H1 (cell line): Measurements from ENCODE around the gene SLC43A3. TPM values are rescaled to one million over a fixed set of nuclear protein-coding genes. Genes with fewer than 3 reads are reported as not detected.

ENCODE experiments used
- CTCF ChIA-PET: fragments of 300-600 bp; sonication (Branson Sonifier 250); formaldehyde crosslinking; loops from one replicate; lab custom pipeline; 2021; ENCODE audit not compliant: partially characterized antibody; lab: Charles Lee
- POLR2A ChIA-PET: fragments of 300-600 bp; sonication (Branson Sonifier 250); formaldehyde crosslinking; loops from one replicate; lab custom pipeline; 2021; ENCODE audit warnings: inconsistent platforms; ENCODE audit not compliant: partially characterized antibody; lab: Charles Lee
- DNase-seq, 2 experiments: peaks; one replicate each; pipeline versions ENCODE4 v3.0.0 to v3.0.0-alpha.2; 2010 to 2022; ENCODE audit warnings: low spot score in 2 of 2, low read depth in 1 of 2, mixed read lengths in 1 of 2
- FAIRE-seq: peaks from 2 replicates; lab custom pipeline; 2011; peaks lifted over from hg19 to GRCh38; lab: Jason Lieb, UNC
- H2AFZ ChIP-seq: 2 replicates; pipeline ENCODE4 v1.8.1; 2012; ENCODE audit warnings: low read length, inconsistent platforms
- H2AK5ac ChIP-seq: 2 replicates; pipeline ENCODE4 v1.6.1; 2013; ENCODE audit warnings: low read depth, low read length
- H2BK120ac ChIP-seq: replicated peaks from 2 replicates; pipeline ENCODE3; 2013; ENCODE audit warnings: low read depth, low read length, inconsistent platforms
- H2BK12ac ChIP-seq: 2 replicates; pipeline ENCODE4 v1.6.1; 2013; ENCODE audit warnings: low read depth, low read length
- H2BK15ac ChIP-seq: 2 replicates; pipeline ENCODE4 v1.6.1; 2013; ENCODE audit warnings: low read length
- H2BK20ac ChIP-seq: 2 replicates; pipeline ENCODE4 v1.6.1; 2013; ENCODE audit warnings: low read length
- H2BK5ac ChIP-seq: 2 replicates; pipeline ENCODE4 v1.6.1; 2013; ENCODE audit warnings: low read depth, low read length
- H3K14ac ChIP-seq: 2 replicates; pipeline ENCODE4 v1.6.1; 2013; ENCODE audit warnings: inconsistent platforms; ENCODE audit not compliant: insufficient read length
- H3K18ac ChIP-seq: 2 replicates; pipeline ENCODE4 v1.6.1; 2013; ENCODE audit warnings: low read length; ENCODE audit errors: extremely low read depth
- H3K23ac ChIP-seq: 2 replicates; pipeline ENCODE4 v1.6.1; 2013; ENCODE audit warnings: inconsistent platforms; ENCODE audit not compliant: insufficient read length
- H3K23me2 ChIP-seq: 2 replicates; pipeline ENCODE4 v1.6.1; 2013; ENCODE audit warnings: low read depth, low read length
- H3K27ac ChIP-seq: 2 replicates; pipeline ENCODE4 v1.6.1; 2011; ENCODE audit warnings: low read depth, low read length, inconsistent platforms
- H3K27me3 ChIP-seq, 4 experiments: replicated peaks in 1 of 4; 1 replicate in 1 of 4; 2 replicates in 3 of 4; pipeline versions ENCODE4 v1.6.1 to v1.8.1; 2011 to 2013; ENCODE audit warnings: low read length in 3 of 4, mild to moderate bottlenecking in 3 of 4, inconsistent platforms in 2 of 4, mixed read lengths in 2 of 4, moderate library complexity in 1 of 4; ENCODE audit not compliant: control insufficient read depth in 3 of 4, insufficient read depth in 3 of 4; ENCODE audit errors: extremely low read depth in 1 of 4
- H3K36me3 ChIP-seq, 4 experiments: 2 replicates each; pipeline versions ENCODE4 v1.6.1 to v1.8.1; 2011 to 2013; ENCODE audit warnings: mild to moderate bottlenecking in 4 of 4, low read length in 3 of 4, moderate library complexity in 2 of 4, control low read depth in 1 of 4, inconsistent platforms in 1 of 4; ENCODE audit not compliant: insufficient read depth in 4 of 4, control insufficient read depth in 2 of 4
- H3K4ac ChIP-seq: replicated peaks from 2 replicates; pipeline ENCODE3; 2013; ENCODE audit warnings: low read length, low read depth, mixed read lengths, inconsistent platforms; ENCODE audit not compliant: insufficient read length
- H3K4me1 ChIP-seq, 4 experiments: replicated peaks in 1 of 4; 1 replicate in 1 of 4; 2 replicates in 3 of 4; pipeline versions ENCODE4 v1.6.1 to v1.8.1; 2011 to 2013; ENCODE audit warnings: low read length in 3 of 4, inconsistent platforms in 2 of 4, mixed read lengths in 1 of 4; ENCODE audit not compliant: insufficient read depth in 4 of 4, control insufficient read depth in 3 of 4
- H3K4me2 ChIP-seq, 2 experiments: 2 replicates each; pipeline versions ENCODE4 v1.6.1 to v1.8.1; 2011 to 2013; ENCODE audit warnings: low read depth in 2 of 2, low read length in 2 of 2, control low read depth in 1 of 2, inconsistent platforms in 1 of 2, mild to moderate bottlenecking in 1 of 2; ENCODE audit not compliant: insufficient read depth in 1 of 2
- H3K4me3 ChIP-seq, 4 experiments: fragments of 200-600, 300-600 bp in 1 of 4; sonication (generic), shearing (Covaris generic), sonication (Bioruptor Twin) in 1 of 4; 2 replicates each; pipeline versions ENCODE4 v1.5.1 to v1.8.1; 2011 to 2016; ENCODE audit warnings: low read length in 4 of 4, low read depth in 3 of 4, control low read depth in 2 of 4, inconsistent platforms in 2 of 4, mild to moderate bottlenecking in 2 of 4, mixed read lengths in 1 of 4, moderate library complexity in 1 of 4; ENCODE audit not compliant: insufficient read depth in 2 of 4; ENCODE audit errors: extremely low read depth in 1 of 4
- H3K56ac ChIP-seq: replicated peaks from 2 replicates; pipeline ENCODE3; 2013; ENCODE audit warnings: low read depth, mild to moderate bottlenecking, mixed read lengths, low read length, inconsistent platforms; ENCODE audit not compliant: insufficient read length
- H3K79me1 ChIP-seq: 2 replicates; pipeline ENCODE4 v1.6.1; 2013; ENCODE audit warnings: low read depth, low read length, control low read depth
- H3K79me2 ChIP-seq, 2 experiments: 2 replicates each; pipeline versions ENCODE4 v1.6.1 to v1.8.1; 2012 to 2013; ENCODE audit warnings: low read length in 2 of 2, mild to moderate bottlenecking in 2 of 2, inconsistent platforms in 1 of 2; ENCODE audit not compliant: insufficient read depth in 2 of 2, control insufficient read depth in 1 of 2
- H3K9ac ChIP-seq, 4 experiments: replicated peaks in 1 of 4; 1 replicate in 1 of 4; 2 replicates in 3 of 4; pipeline versions ENCODE4 v1.6.1 to v1.8.1; 2011 to 2013; ENCODE audit warnings: low read depth in 3 of 4, low read length in 3 of 4, control low read depth in 2 of 4, mild to moderate bottlenecking in 2 of 4, moderate library complexity in 2 of 4, inconsistent platforms in 1 of 4; ENCODE audit errors: extremely low read depth in 1 of 4
- H3K9me3 ChIP-seq, 2 experiments: 2 replicates each; pipeline versions ENCODE4 v1.6.1 to v1.8.1; 2012 to 2013; ENCODE audit warnings: mild to moderate bottlenecking in 2 of 2, moderate library complexity in 2 of 2, control low read depth in 1 of 2, inconsistent platforms in 1 of 2, low read depth in 1 of 2, low read length in 1 of 2, mixed read lengths in 1 of 2; ENCODE audit not compliant: insufficient read depth in 2 of 2
- H4K20me1 ChIP-seq, 2 experiments: replicated peaks in 1 of 2; 2 replicates each; pipeline versions ENCODE3 to v1.8.1; 2011 to 2013; ENCODE audit warnings: inconsistent platforms in 2 of 2, low read length in 2 of 2, mild to moderate bottlenecking in 1 of 2; ENCODE audit not compliant: insufficient read depth in 2 of 2, control insufficient read depth in 1 of 2
- H4K5ac ChIP-seq: 2 replicates; pipeline ENCODE4 v1.6.1; 2013; ENCODE audit warnings: low read length, low read depth, mixed read lengths, inconsistent platforms; ENCODE audit not compliant: insufficient read length
- H4K8ac ChIP-seq: 2 replicates; pipeline ENCODE4 v1.8.0; 2013; ENCODE audit warnings: mild to moderate bottlenecking, moderate library complexity, low read length, inconsistent platforms; ENCODE audit not compliant: insufficient read depth; ENCODE audit errors: extremely low read depth
- H4K91ac ChIP-seq: replicated peaks from 2 replicates; pipeline ENCODE3; 2013; ENCODE audit warnings: low read length, mixed read lengths, inconsistent platforms; ENCODE audit not compliant: insufficient read length
- ATF3 ChIP-seq: IDR thresholded peaks from 2 replicates; pipeline ENCODE4 v1.6.1; 2011; ENCODE audit warnings: low read depth, mild to moderate bottlenecking, low read length; ENCODE audit not compliant: insufficient read depth
- BACH1 ChIP-seq: IDR thresholded peaks from 2 replicates; pipeline ENCODE4 v1.6.1; 2012; ENCODE audit warnings: low read length, improper control_type of control experiment
- BRCA1 ChIP-seq: IDR thresholded peaks from 2 replicates; pipeline ENCODE4 v1.6.1; 2012; ENCODE audit warnings: low read depth, low read length, improper control_type of control experiment
- GTF2F1 ChIP-seq: IDR thresholded peaks from 2 replicates; pipeline ENCODE4 v1.6.1; 2012; ENCODE audit warnings: low read depth, low read length, improper control_type of control experiment, borderline replicate concordance
- JUN ChIP-seq: IDR thresholded peaks from 2 replicates; pipeline ENCODE4 v1.6.1; 2011; ENCODE audit warnings: low read depth, mild to moderate bottlenecking, improper control_type of control experiment, low read length
- MAFK ChIP-seq: IDR thresholded peaks from 2 replicates; pipeline ENCODE4 v1.6.1; 2012; ENCODE audit warnings: low read depth, mild to moderate bottlenecking, improper control_type of control experiment, low read length
- MAX ChIP-seq: IDR thresholded peaks from 2 replicates; pipeline ENCODE4 v1.6.1; 2012; ENCODE audit warnings: inconsistent platforms
- NRF1 ChIP-seq: IDR thresholded peaks from 2 replicates; pipeline ENCODE4 v1.6.1; 2011; ENCODE audit warnings: mild to moderate bottlenecking, low read depth, low read length, improper control_type of control experiment
- SIRT6 ChIP-seq: IDR thresholded peaks from one replicate; pipeline ENCODE4 v1.7.1; 2012; ENCODE audit warnings: low read length, inconsistent platforms
- SP4 ChIP-seq: IDR thresholded peaks from 2 replicates; pipeline ENCODE4 v1.6.1; 2012; ENCODE audit warnings: low read length, inconsistent platforms
- TBP ChIP-seq: IDR thresholded peaks from 2 replicates; pipeline ENCODE4 v1.6.1; 2011; ENCODE audit warnings: low read depth, low read length, improper control_type of control experiment
- ZNF274 ChIP-seq: IDR thresholded peaks from 2 replicates; pipeline ENCODE4 v1.7.0; 2012; ENCODE audit warnings: low read length, borderline replicate concordance; ENCODE audit errors: extremely low read depth
- WGBS, 2 experiments: shearing (Covaris generic) in 1 of 2; methylation state at CpG; one replicate each; pipeline versions ENCODE4 v1.1.6 to v1.1.7; 2013 to 2015; ENCODE audit warnings: low lambda C conversion rate in 2 of 2, mixed read lengths in 2 of 2, inconsistent platforms in 1 of 2, low coverage in 1 of 2, missing lambda C conversion rate in 1 of 2; ENCODE audit not compliant: insufficient replicate concordance in 2 of 2, insufficient coverage in 1 of 2, insufficient read length in 1 of 2; ENCODE audit errors: extremely low coverage in 1 of 2, missing lambda C conversion rate in 1 of 2; 5-methylcytosine and 5-hydroxymethylcytosine counted together
- polyA plus RNA-seq, 7 experiments: library from polyadenylated mRNA; depleted of rRNA in 3 of 7; stranded (reverse) in 5 of 7; unstranded in 2 of 7; fragments of >200 nt in 5 of 7; fragments of 200-250 nt in 2 of 7; gene quantifications; 1 replicate in 5 of 7; 2 replicates in 1 of 7; 4 replicates in 1 of 7; pipeline versions ENCODE4 v1.2.1 to v1.2.3, GENCODE V29; 2011 to 2013; ENCODE audit warnings: missing spikeins in 2 of 7, mixed read lengths in 2 of 7
- total RNA-seq: library from RNA; stranded (reverse); fragmentation: NEBNext Ultra II Directional; extraction: Animal tissue kit (Norgen Biotek cat#: 25700); gene quantifications from 2 replicates; pipeline ENCODE4 v1.2.1, GENCODE V29; 2021
- TF ChIP-seq, protein P1 (sequence below), 3 experiments: IDR thresholded peaks; 1 replicate in 2 of 3; 2 replicates in 1 of 3; pipeline versions ENCODE4 v1.5.1 to v1.6.1; 2011; ENCODE audit warnings: low read length in 3 of 3, mild to moderate bottlenecking in 3 of 3, inconsistent platforms in 2 of 3, low read depth in 1 of 3, moderate library complexity in 1 of 3; ENCODE audit not compliant: insufficient read depth in 1 of 3; ENCODE audit errors: control extremely low read depth in 1 of 3

Gene SLC43A3
- total and polyA plus RNA-seq, 2 of the 8 experiments (the other 6 are each of a cell fraction or from before 2014, with no cell fraction given), result 31.8 to 67.8 TPM

DNA sequence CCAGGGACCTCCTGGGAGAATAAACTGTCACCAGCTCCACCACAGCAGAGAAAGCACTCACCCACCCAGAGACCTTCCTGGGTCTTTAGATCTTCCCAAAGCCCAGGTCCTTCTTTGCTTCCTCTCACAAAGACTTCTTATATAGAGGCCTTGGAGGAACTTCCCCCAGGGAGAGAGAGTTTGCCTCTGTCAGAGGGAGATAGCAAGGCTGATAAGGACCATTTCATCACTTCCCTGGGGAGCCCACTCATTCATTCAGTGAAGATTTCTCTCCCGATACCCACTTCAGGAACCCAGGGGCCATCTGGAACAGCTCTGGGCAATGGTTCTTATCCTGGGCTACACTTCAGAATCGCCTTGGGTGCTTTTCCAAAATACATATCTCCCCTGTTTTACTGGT, 36.4 kb downstream of the SLC43A3 start, which contains the start of gene PRG2:
Gene PRG2 (minus strand): TSS at position 116 of the 400 bp plus-strand sequence. CDS start 706 bp downstream, outside the sequence.
- H3K18ac ChIP-seq, result no peak within 1 kb of the TSS
- H3K27me3 ChIP-seq, result no peaks in the 10 kb centered on the region
- H4K5ac ChIP-seq, result no peak within 1 kb of the TSS
- H2AK5ac ChIP-seq, result no peak within 1 kb of the TSS
- no peaks in the 10 kb centered on the region for H3K36me3 ChIP-seq
- H2BK120ac ChIP-seq, result no peak within 1 kb of the TSS
- H3K9ac ChIP-seq, result no peak within 1 kb of the TSS
- H3K9me3 ChIP-seq, result no peaks in the 10 kb centered on the region
- DNase-seq (no peak), FAIRE-seq (no peak)
- H2BK5ac ChIP-seq, result no peak within 1 kb of the TSS
- WGBS, 2 experiments, result 87% methylated on average over 2 of the region's 2 CpGs; no CpG with 5 or more reads in 1 of the 2 experiments
- no peak within 1 kb of the TSS for H3K23ac ChIP-seq
- H3K79me1 ChIP-seq, result no peaks in the 10 kb centered on the region; the same call in 1 of the 2 replicates
- H3K4ac ChIP-seq, result no peak within 1 kb of the TSS
- no peaks in the 10 kb centered on the region for H4K20me1 ChIP-seq
- ChIA-PET CTCF (no interaction called here), POLR2A (no interaction called here)
- H3K27ac ChIP-seq, result no peak within 1 kb of the TSS
- no peak within 1 kb of the TSS for H3K4me2 ChIP-seq
- no peak within 1 kb of the TSS for H2BK20ac ChIP-seq
- no peaks in the 10 kb centered on the region for H3K23me2 ChIP-seq
- no peaks in the 10 kb centered on the region for H3K4me1 ChIP-seq
- no peak within 1 kb of the TSS for H4K8ac ChIP-seq
- H3K79me2 ChIP-seq, result no peaks in the 10 kb centered on the region
- H3K56ac ChIP-seq, result no peak within 1 kb of the TSS
- no peak within 1 kb of the TSS for H4K91ac ChIP-seq
- H3K4me3 ChIP-seq, result no peak within 1 kb of the TSS
- H2BK12ac ChIP-seq, result no peak within 1 kb of the TSS
- H3K14ac ChIP-seq, result no peak within 1 kb of the TSS
- no peak within 1 kb of the TSS for H2BK15ac ChIP-seq
- no peak within 1 kb of the TSS for H2AFZ ChIP-seq
- TF ChIP-seq ATF3 (no peak), SIRT6 (no peak), JUN (no peak), ZNF274 (no peak), BRCA1 (no peak), GTF2F1 (no peak), MAX (no peak), MAFK (no peak), NRF1 (no peak), TBP (no peak), BACH1 (no peak), SP4 (no peak)
- TF ChIP-seq, protein P1, sequence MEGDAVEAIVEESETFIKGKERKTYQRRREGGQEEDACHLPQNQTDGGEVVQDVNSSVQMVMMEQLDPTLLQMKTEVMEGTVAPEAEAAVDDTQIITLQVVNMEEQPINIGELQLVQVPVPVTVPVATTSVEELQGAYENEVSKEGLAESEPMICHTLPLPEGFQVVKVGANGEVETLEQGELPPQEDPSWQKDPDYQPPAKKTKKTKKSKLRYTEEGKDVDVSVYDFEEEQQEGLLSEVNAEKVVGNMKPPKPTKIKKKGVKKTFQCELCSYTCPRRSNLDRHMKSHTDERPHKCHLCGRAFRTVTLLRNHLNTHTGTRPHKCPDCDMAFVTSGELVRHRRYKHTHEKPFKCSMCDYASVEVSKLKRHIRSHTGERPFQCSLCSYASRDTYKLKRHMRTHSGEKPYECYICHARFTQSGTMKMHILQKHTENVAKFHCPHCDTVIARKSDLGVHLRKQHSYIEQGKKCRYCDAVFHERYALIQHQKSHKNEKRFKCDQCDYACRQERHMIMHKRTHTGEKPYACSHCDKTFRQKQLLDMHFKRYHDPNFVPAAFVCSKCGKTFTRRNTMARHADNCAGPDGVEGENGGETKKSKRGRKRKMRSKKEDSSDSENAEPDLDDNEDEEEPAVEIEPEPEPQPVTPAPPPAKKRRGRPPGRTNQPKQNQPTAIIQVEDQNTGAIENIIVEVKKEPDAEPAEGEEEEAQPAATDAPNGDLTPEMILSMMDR (IDR thresholded peaks at IDR 0.05; ENCODE audit: control extremely low read depth in 1 of 3, insufficient read depth in 1 of 3, low read depth in 1 of 3, low read length in 3 of 3), result no peak
